Stomach (tissue), 9 donors: ENCODE measurements around the gene HAUS8. TPM values are rescaled to one million over a fixed set of nuclear protein-coding genes. Genes with fewer than 3 reads are reported as not detected.

Experiments used
- DNase-seq, 2 donors: peaks; one replicate each; pipeline versions ENCODE4 v3.0.0 to v3.0.0-alpha.2; 2013 to 2019
- H3K27ac ChIP-seq, 5 donors: fragments of 200-600 bp in 4 of 5; sonication (generic) in 4 of 5; one replicate each; pipeline ENCODE4 v1.5.1; 2013 to 2019; ENCODE audit warnings: mild to moderate bottlenecking in 1 of 5, moderate library complexity in 1 of 5
- H3K27me3 ChIP-seq, 3 donors: fragments of 200-600 bp; sonication (generic); one replicate each; pipeline ENCODE4 v1.5.1; 2017 to 2019; ENCODE audit warnings: mixed run types in 1 of 3
- H3K36me3 ChIP-seq, 4 donors: fragments of 200-600 bp; sonication (generic); 1 replicate in 3 of 4; 2 replicates in 1 of 4; pipeline ENCODE4 v1.5.1; 2016 to 2019
- H3K4me1 ChIP-seq, 4 donors: fragments of 200-600 bp; sonication (generic); one replicate each; pipeline ENCODE4 v1.5.1; 2016 to 2019
- H3K4me3 ChIP-seq, 4 donors: fragments of 200-600 bp; sonication (generic) in 3 of 4; one replicate each; pipeline ENCODE4 v1.5.1; 2016 to 2019; ENCODE audit warnings: mild to moderate bottlenecking in 1 of 4
- H3K9me3 ChIP-seq, 4 donors: fragments of 200-600 bp; sonication (generic); one replicate each; pipeline ENCODE4 v1.5.1; 2016 to 2019
- EP300 ChIP-seq: sonication (generic); formaldehyde crosslinking; IDR thresholded peaks from one replicate; pipeline ENCODE4 v1.6.1; 2017; ENCODE audit warnings: antibody characterized with exemption
- POLR2A ChIP-seq, 4 donors: fragments of 450-650 bp; IDR thresholded peaks; one replicate each; pipeline ENCODE4 v1.6.1; 2016; ENCODE audit warnings: antibody characterized with exemption in 4 of 4, control low read depth in 2 of 4, mild to moderate bottlenecking in 1 of 4, moderate library complexity in 1 of 4
- POLR2AphosphoS5 ChIP-seq, 3 donors: sonication (generic); formaldehyde crosslinking; IDR thresholded peaks; one replicate each; pipeline ENCODE4 v1.6.1; 2016; ENCODE audit warnings: antibody characterized with exemption in 3 of 3
- WGBS, 5 donors: extraction: QIAGEN DNeasy Blood & Tissue Kit in 3 of 5; methylation state at CpG; one replicate each; pipeline versions ENCODE4 v1.1.5 to v1.1.7; 2013 to 2018; 5-methylcytosine and 5-hydroxymethylcytosine counted together
- intact Hi-C: fragments of 100-400 bp; cut with DNase I; formaldehyde crosslinking; loops from one replicate; pipeline ENCODE4 v1.15.1; 2023; ENCODE audit warnings: low total_unique reads
- polyA plus RNA-seq, 3 donors: library from polyadenylated mRNA; stranded (reverse); fragments of 200-250 nt; gene quantifications; one replicate each; pipeline ENCODE4 v1.2.3, GENCODE V29; 2013
- total RNA-seq, 5 donors: library from RNA; depleted of rRNA; stranded (reverse); fragments of >200 nt; gene quantifications; one replicate each; pipeline versions ENCODE4 v1.1.0 to v1.2.3, GENCODE V29; 2014 to 2016
- TF ChIP-seq, protein P1 (sequence below), 7 experiments: fragments of 450-650 bp in 4 of 7; fragments of 200-600 bp in 3 of 7; sonication (generic) in 3 of 7; IDR thresholded peaks; one replicate each; pipeline ENCODE4 v1.5.1; 2016 to 2019; ENCODE audit warnings: antibody characterized with exemption in 7 of 7, control low read depth in 2 of 7, mild to moderate bottlenecking in 1 of 7
- donor health status: healthy with polysubstance abuse.
- donor health status: Bipolar disorder and iron deficiency.
- donor health status: healthy.

Gene HAUS8
- total and polyA plus RNA-seq, 8 donors = 0.45 to 27.2 (median 9.0) TPM

DNA sequence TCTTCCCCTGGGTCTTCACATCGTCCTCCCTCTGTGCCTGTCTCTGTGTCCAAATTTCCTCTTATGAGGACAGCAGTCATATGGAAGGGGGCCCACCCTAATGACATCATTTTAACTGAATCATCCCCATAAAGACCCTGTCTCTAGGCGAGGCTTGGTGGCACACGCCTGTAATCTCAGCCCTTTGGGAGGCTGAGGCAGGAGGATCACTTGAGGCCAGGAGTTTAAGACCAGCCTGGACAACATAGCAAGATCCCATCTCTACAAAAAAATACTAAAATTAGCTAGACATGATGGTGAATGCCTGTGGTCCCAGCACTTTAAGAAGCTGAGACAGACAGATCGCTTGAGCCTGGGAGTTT lies 5.2 kb upstream of the HAUS8 start:
- intact Hi-C loops = no loop called here
- H3K36me3 ChIP-seq = no peaks in the 10 kb centered on the region
- peaks cover 46 to 80% (median 63%) of the 10 kb centered on the region in 4 donors for H3K4me1 ChIP-seq
- peak overlapping the region; percentile 72 to 95 (median 93) for H3K27ac ChIP-seq
- H3K27me3 ChIP-seq = no peaks in the 10 kb centered on the region
- 59 to 78% (median 64%) methylated on average over 4 of the region's 4 CpGs for WGBS, 5 donors
- H3K9me3 ChIP-seq = no peaks in the 10 kb centered on the region
- H3K4me3 ChIP-seq = peak overlapping the region in 2 of 4 donors; percentile 37 to 39
- TF ChIP-seq POLR2AphosphoS5 (IDR thresholded peaks at IDR 0.05) (no peak), EP300 (no peak), POLR2A (IDR thresholded peaks at IDR 0.05) (no peak)
- TF ChIP-seq, protein P1, sequence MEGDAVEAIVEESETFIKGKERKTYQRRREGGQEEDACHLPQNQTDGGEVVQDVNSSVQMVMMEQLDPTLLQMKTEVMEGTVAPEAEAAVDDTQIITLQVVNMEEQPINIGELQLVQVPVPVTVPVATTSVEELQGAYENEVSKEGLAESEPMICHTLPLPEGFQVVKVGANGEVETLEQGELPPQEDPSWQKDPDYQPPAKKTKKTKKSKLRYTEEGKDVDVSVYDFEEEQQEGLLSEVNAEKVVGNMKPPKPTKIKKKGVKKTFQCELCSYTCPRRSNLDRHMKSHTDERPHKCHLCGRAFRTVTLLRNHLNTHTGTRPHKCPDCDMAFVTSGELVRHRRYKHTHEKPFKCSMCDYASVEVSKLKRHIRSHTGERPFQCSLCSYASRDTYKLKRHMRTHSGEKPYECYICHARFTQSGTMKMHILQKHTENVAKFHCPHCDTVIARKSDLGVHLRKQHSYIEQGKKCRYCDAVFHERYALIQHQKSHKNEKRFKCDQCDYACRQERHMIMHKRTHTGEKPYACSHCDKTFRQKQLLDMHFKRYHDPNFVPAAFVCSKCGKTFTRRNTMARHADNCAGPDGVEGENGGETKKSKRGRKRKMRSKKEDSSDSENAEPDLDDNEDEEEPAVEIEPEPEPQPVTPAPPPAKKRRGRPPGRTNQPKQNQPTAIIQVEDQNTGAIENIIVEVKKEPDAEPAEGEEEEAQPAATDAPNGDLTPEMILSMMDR (IDR thresholded peaks at IDR 0.05) = no peak
- no peak for DNase-seq

GRCh38 chr19:17079710-17080439 lies 4.6 kb upstream of the HAUS8 start:
- H3K27ac ChIP-seq = peak overlapping the region; percentile 89 to 95 (median 93)
- 13 to 29% (median 14%) methylated on average over 23 to 28 of the region's 28 CpGs for WGBS, 5 donors
- intact Hi-C loops = loop anchor here (10.0 kb wide), 1 partner anchor 45 kb away; no protein-coding TSS in a partner anchor
- peaks cover 46 to 76% (median 62%) of the 10 kb centered on the region in 4 donors for H3K4me1 ChIP-seq
- DNase-seq = peak; percentile 74 to 90
- H3K4me3 ChIP-seq = peak overlapping the region; percentile 32 to 39 (median 36)
- H3K27me3 ChIP-seq = no peaks in the 10 kb centered on the region
- no peaks in the 10 kb centered on the region for H3K36me3 ChIP-seq
- TF ChIP-seq, protein P1 (IDR thresholded peaks at IDR 0.05) = peak in 5 of 7 experiments; percentile 55 to 70 (median 59)
- TF ChIP-seq POLR2AphosphoS5 (IDR thresholded peaks at IDR 0.05) (peak in 2 of 3 donors; percentile 34 to 68), POLR2A (IDR thresholded peaks at IDR 0.05) (no peak)
- no peaks in the 10 kb centered on the region for H3K9me3 ChIP-seq

GRCh38 chr19:17078920-17079709 lies 3.9 kb upstream of the HAUS8 start:
- no peaks in the 10 kb centered on the region for H3K9me3 ChIP-seq
- H3K4me3 ChIP-seq = peak overlapping the region; percentile 32 to 39 (median 36)

More at GRCh38 chr19:17078920-17079709, 3.9 kb upstream of the HAUS8 start:
- H3K36me3 ChIP-seq = no peaks in the 10 kb centered on the region
- no peaks in the 10 kb centered on the region for H3K27me3 ChIP-seq
- intact Hi-C loops = loop anchor here (10.0 kb wide), 1 partner anchor 46 kb away; no protein-coding TSS in a partner anchor
- DNase-seq = no peak
- no peak for TF ChIP-seq POLR2AphosphoS5 (IDR thresholded peaks at IDR 0.05)
- no peak for TF ChIP-seq POLR2A (IDR thresholded peaks at IDR 0.05)
- TF ChIP-seq, protein P1 (IDR thresholded peaks at IDR 0.05) = no peak
- TF ChIP-seq EP300 = no peak
- peak overlapping the region; percentile 89 to 95 (median 93) for H3K27ac ChIP-seq
- WGBS, 5 donors = 49 to 59% (median 51%) methylated on average over 18 to 19 of the region's 19 CpGs
- H3K4me1 ChIP-seq = peaks cover 52 to 83% (median 68%) of the 10 kb centered on the region in 4 donors
